K562 (cell line): ENCODE measurements around the gene RNF4.

ENCODE experiments used
- BCOR ChIP-seq: fragments of 450-650 bp; IDR thresholded peaks from 2 replicates; pipeline ENCODE4 v1.6.1; 2016
- CAMTA2 ChIP-seq: fragments of 250-450 bp; sonication (Bioruptor Pico); conservative IDR thresholded peaks from 2 replicates; pipeline ENCODE4 v1.5.1; 2022
- CBFB ChIP-seq: sonication (generic); formaldehyde crosslinking; IDR thresholded peaks from 2 replicates; pipeline ENCODE4 v1.4.0; 2020; ENCODE audit warnings: mild to moderate bottlenecking, missing genetic modification reagents
- CBX5 ChIP-seq: IDR thresholded peaks from 2 replicates; pipeline ENCODE4 v1.6.1; 2014; ENCODE audit warnings: low read depth, borderline replicate concordance
- CHCHD3 ChIP-seq: fragments of 250-450 bp; sonication (Bioruptor Pico); IDR thresholded peaks from 2 replicates; pipeline ENCODE4 v2.1.2; 2022; ENCODE audit warnings: mild to moderate bottlenecking
- CLOCK ChIP-seq: fragments of 250-450 bp; sonication (Bioruptor Pico); IDR thresholded peaks from 2 replicates; pipeline ENCODE4 v1.4.0; 2020; ENCODE audit warnings: mild to moderate bottlenecking, moderate library complexity, borderline replicate concordance
- CTCF ChIP-seq, 3 experiments: IDR thresholded peaks in 2 of 3; conservative IDR thresholded peaks in 1 of 3; 2 replicates each; pipeline ENCODE4 v1.5.1; 2011 to 2012; ENCODE audit warnings: low read length in 3 of 3, mild to moderate bottlenecking in 3 of 3, control low read depth in 2 of 3, improper control_type of control experiment in 1 of 3, inconsistent platforms in 1 of 3, low read depth in 1 of 3, mixed read lengths in 1 of 3, moderate library complexity in 1 of 3; ENCODE audit not compliant: insufficient read depth in 2 of 3
- EP300 ChIP-seq: IDR thresholded peaks from 2 replicates; pipeline ENCODE4 v1.6.1; 2012; ENCODE audit warnings: low read length, improper control_type of control experiment
- HMG20B ChIP-seq: fragments of 250-450 bp; sonication (Bioruptor Pico); IDR thresholded peaks from 2 replicates; pipeline ENCODE4 v1.5.0; 2021; ENCODE audit warnings: mild to moderate bottlenecking
- IRF2 ChIP-seq: sonication (generic); formaldehyde crosslinking; IDR thresholded peaks from 2 replicates; pipeline ENCODE4 v1.8.1; 2022; ENCODE audit warnings: mild to moderate bottlenecking, missing genetic modification reagents
- L3MBTL2 ChIP-seq: fragments of 450-650 bp; IDR thresholded peaks from 2 replicates; pipeline ENCODE4 v1.6.1; 2016; ENCODE audit warnings: mild to moderate bottlenecking, moderate library complexity
- SPI1 ChIP-seq: IDR thresholded peaks from 2 replicates; pipeline ENCODE4 v1.6.1; 2011; ENCODE audit warnings: low read depth, low read length, control low read depth, borderline replicate concordance
- TGIF2 ChIP-seq: sonication (generic); formaldehyde crosslinking; IDR thresholded peaks from 2 replicates; pipeline ENCODE4 v1.8.1; 2022; ENCODE audit warnings: mild to moderate bottlenecking, missing genetic modification reagents, moderate library complexity
- ZBTB33 ChIP-seq: sonication (generic); formaldehyde crosslinking; IDR thresholded peaks from 2 replicates; pipeline ENCODE4 v1.8.1; 2023; ENCODE audit warnings: mild to moderate bottlenecking, missing genetic modification reagents

- TF ChIP-seq TGIF2 = no peak
- TF ChIP-seq IRF2 = no peak
- TF ChIP-seq CBX5 = no peak
- TF ChIP-seq L3MBTL2 = no peak
- no peak for TF ChIP-seq CAMTA2
- TF ChIP-seq CTCF (IDR thresholded peaks at IDR 0.05 in 2 of 3, conservative IDR thresholded peaks at IDR 0.05 in 1 of 3; ENCODE audit: insufficient read depth in 2 of 3, low read depth in 1 of 3, low read length in 3 of 3) = no peak
- TF ChIP-seq CBFB (CRISPR knock-in tag) = no peak
- no peak for TF ChIP-seq HMG20B (CRISPR knock-in tag)
- no peak for TF ChIP-seq CHCHD3
- no peak for TF ChIP-seq ZBTB33 (CRISPR knock-in tag)
- no peak for TF ChIP-seq EP300
- TF ChIP-seq BCOR = no peak
- TF ChIP-seq CLOCK (CRISPR knock-in tag) = no peak
- TF ChIP-seq SPI1 = no peak
Measured at GRCh38 chr4:2560167-2560566, 91.3 kb downstream of the RNF4 start.
